Cardiac muscle cell (in vitro differentiated cells and primary cell): ENCODE data around the gene SDK2. TPM values are rescaled to one million over a fixed set of nuclear protein-coding genes. Genes with fewer than 3 reads are reported as not detected.
A peak's percentile ranks its signal among the peaks of the same experiment; 100 is the strongest.
"Not testable (repeated sequence)": the region's sequence is repeated elsewhere in the genome, so short reads cannot be mapped to it uniquely, and the experiment has no call there.

Experiments
- DNase-seq, 2 donors: peaks; one replicate each; pipeline versions ENCODE4 v3.0.0 to v3.0.0-alpha.2; 2010 to 2017; ENCODE audit warnings: low read depth in 1 of 2, low spot score in 1 of 2
- H3K27ac ChIP-seq: fragments of 200-600 bp; sonication (generic); 2 replicates; pipeline ENCODE4 v1.5.1; 2016
- H3K27me3 ChIP-seq: fragments of 200-600 bp; sonication (generic); 2 replicates; pipeline ENCODE4 v1.6.0; 2016; ENCODE audit warnings: control low read depth
- H3K36me3 ChIP-seq: fragments of 200-600 bp; sonication (generic); 2 replicates; pipeline ENCODE4 v1.5.1; 2016; ENCODE audit warnings: control low read depth
- H3K4me1 ChIP-seq: fragments of 200-600 bp; sonication (generic); 2 replicates; pipeline ENCODE4 v1.8.1; 2017; ENCODE audit warnings: low read depth, mild to moderate bottlenecking, mixed run types
- H3K4me3 ChIP-seq: fragments of 200-600 bp; sonication (generic); 2 replicates; pipeline ENCODE4 v1.5.1; 2016; ENCODE audit warnings: mild to moderate bottlenecking
- H3K9me3 ChIP-seq: fragments of 200-600 bp; sonication (generic); 2 replicates; pipeline ENCODE4 v1.5.1; 2017; ENCODE audit warnings: low read depth, mild to moderate bottlenecking, control low read depth
- polyA plus RNA-seq: library from polyadenylated mRNA; unstranded; fragments of >200 nt; fragmentation: Nextera tagmentation; extraction: Ambion mirVana; gene quantifications from 2 replicates; pipeline ENCODE4 v1.2.1, GENCODE V29; 2016
- total RNA-seq: library from RNA; depleted of rRNA; stranded (reverse); fragments of >200 nt; gene quantifications from 2 replicates; pipeline ENCODE4 v1.2.3, GENCODE V29; 2016
- TF ChIP-seq, protein P1 (sequence below): IDR thresholded peaks from 2 replicates; pipeline ENCODE4 v1.5.1; 2012; ENCODE audit warnings: low read depth, mild to moderate bottlenecking, low read length

The SDK2 gene
- total and polyA plus RNA-seq, 2 experiments from 2014 or later, result 11.8 to 46.8 TPM

DNA sequence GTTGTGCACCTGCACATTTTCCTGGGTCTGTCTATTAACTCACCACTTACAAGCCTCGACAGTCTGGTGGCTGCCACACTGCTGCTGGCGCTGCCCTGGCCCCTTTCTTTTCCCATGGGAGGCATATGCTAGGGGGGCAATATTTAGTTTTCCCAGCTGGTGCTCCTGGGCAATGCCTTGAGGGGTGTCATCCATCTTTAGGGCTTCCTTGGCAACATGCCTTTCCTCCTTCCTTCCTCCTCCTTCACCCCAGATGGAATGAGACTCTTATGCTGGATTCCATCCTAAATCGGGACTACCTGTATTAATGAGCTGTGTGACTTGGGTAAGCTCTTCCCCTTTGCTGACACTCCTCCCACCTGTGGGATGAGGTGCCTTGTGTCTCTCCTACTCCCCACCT is 267.6 kb downstream of the SDK2 start:
- Histone ChIP-seq H3K27me3 (no peaks in the 10 kb centered on the region), H3K4me1 (no peaks in the 10 kb centered on the region), H3K36me3 (peaks cover 3% of the 10 kb centered on the region), H3K4me3 (no peak overlapping the region), H3K9me3 (no peaks in the 10 kb centered on the region), H3K27ac (no peak overlapping the region)
- no peak for DNase-seq
- TF ChIP-seq, protein P1, sequence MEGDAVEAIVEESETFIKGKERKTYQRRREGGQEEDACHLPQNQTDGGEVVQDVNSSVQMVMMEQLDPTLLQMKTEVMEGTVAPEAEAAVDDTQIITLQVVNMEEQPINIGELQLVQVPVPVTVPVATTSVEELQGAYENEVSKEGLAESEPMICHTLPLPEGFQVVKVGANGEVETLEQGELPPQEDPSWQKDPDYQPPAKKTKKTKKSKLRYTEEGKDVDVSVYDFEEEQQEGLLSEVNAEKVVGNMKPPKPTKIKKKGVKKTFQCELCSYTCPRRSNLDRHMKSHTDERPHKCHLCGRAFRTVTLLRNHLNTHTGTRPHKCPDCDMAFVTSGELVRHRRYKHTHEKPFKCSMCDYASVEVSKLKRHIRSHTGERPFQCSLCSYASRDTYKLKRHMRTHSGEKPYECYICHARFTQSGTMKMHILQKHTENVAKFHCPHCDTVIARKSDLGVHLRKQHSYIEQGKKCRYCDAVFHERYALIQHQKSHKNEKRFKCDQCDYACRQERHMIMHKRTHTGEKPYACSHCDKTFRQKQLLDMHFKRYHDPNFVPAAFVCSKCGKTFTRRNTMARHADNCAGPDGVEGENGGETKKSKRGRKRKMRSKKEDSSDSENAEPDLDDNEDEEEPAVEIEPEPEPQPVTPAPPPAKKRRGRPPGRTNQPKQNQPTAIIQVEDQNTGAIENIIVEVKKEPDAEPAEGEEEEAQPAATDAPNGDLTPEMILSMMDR, result no peak

DNA sequence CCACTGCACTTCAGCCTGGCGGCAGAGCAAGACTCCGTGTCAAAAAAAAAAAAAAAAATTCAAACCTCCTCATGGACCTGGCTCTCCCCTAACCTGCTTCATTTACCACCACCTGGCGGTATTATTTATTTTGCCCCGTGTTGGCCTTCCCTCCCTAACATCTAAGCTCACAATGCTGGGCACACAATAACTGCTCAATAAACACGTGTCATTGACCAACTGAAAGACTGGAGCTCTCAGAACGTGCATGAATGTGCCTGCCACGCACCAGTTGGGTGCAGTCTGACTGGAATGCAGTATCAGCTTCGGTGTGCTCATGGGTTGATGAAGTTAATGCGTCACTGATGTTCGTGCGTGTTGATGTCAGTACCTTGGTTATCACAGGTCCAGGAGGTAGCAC is 268.1 kb downstream of the SDK2 start:
- H3K36me3 ChIP-seq, result peaks cover 3% of the 10 kb centered on the region
- TF ChIP-seq, protein P1, result no peak
- no peak overlapping the region for H3K4me3 ChIP-seq
- H3K27ac ChIP-seq, result no peak overlapping the region
- H3K9me3 ChIP-seq, result no peaks in the 10 kb centered on the region
- H3K27me3 ChIP-seq, result no peaks in the 10 kb centered on the region
- DNase-seq, result no peak
- H3K4me1 ChIP-seq, result no peaks in the 10 kb centered on the region

DNA sequence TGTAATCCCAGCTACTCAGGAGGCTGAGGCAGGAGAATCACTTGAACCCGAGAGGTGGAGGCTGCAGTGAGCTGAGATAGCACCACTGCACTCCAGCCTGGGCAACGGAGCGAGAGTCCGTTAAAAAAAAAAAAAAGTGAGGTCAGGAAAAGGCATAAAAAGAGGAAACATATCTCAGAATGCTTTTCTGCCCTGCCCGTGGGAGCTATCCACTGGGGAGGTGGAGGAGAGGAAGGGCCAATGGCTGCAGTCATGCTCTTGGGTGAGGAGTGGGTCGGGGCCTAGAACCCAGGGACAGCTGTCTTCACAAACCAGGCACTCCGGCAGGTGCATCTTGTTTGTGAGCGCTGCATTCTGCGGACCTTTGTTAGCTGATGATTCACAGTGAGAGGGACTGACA is 272.4 kb downstream of the SDK2 start:
- DNase-seq, result no peak
- Histone ChIP-seq H3K27me3 (no peaks in the 10 kb centered on the region), H3K4me3 (no peak overlapping the region), H3K36me3 (no peaks in the 10 kb centered on the region), H3K27ac (no peak overlapping the region), H3K9me3 (no peaks in the 10 kb centered on the region), H3K4me1 (peaks cover 3% of the 10 kb centered on the region)
- TF ChIP-seq, protein P1, result no peak

DNA sequence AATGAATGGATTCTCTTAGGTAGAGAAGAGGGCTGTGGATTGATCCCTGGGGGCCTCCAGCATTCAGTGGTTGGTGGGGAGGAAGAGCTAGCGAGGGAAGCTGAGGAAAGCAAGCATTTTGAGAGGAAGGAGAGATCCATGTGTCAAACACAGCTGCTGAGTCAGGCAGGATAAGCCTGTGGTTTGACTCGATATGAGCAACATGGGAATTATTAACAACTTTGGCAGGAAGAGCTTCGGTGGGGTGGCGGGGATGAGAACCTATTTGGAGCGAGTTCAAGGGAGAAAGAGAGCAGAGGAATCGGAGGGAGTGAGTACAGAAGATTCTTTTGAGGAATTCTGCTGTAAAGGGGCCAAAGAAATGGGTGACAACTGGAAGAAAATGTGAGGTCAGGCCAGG is 273.0 kb downstream of the SDK2 start:
- no peak overlapping the region for H3K4me3 ChIP-seq
- H3K36me3 ChIP-seq, result no peaks in the 10 kb centered on the region
- H3K9me3 ChIP-seq, result no peaks in the 10 kb centered on the region
- no peak overlapping the region for H3K27ac ChIP-seq
- TF ChIP-seq, protein P1, result no peak
- no peaks in the 10 kb centered on the region for H3K27me3 ChIP-seq
- peak in 1 of 2 donors; percentile 84 for DNase-seq
- peaks cover 3% of the 10 kb centered on the region for H3K4me1 ChIP-seq

DNA sequence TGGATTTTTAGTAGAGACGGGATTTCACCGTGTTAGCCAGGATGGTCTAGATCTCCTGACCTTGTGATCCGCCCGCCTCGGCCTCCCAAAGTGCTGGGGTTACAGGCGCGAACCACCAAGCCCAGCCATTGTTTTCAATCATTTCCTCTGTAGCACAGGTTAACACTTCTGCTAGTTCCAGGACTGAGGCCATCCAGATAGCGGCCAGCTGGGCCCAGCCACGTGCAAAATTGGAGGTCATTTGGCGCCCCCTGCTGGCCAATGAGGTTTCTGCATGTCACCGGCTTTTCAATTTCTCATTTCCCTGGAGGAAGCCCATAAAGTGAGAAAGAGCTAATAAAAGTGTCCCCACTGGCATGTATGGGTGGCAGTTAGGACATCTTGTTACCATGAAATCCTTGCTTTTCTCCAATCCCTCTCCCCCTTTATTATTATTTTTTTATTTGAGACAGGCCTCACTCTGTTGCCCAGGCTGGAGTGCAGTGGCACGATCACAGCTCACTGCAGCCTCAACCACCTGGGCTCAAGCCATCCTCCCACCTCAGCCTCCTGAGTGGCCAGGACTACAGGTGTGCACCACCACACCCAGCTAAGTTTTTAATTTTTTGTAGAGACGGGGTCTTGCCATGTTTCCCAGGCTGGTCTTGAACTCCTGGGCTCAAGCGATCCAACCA is 274.3 kb downstream of the SDK2 start:
- H3K27ac ChIP-seq, H3K4me1 ChIP-seq, H3K9me3 ChIP-seq, H3K36me3 ChIP-seq, H3K4me3 ChIP-seq, H3K27me3 ChIP-seq: not testable (repeated sequence)
- DNase-seq, result peak; percentile 83 to 84
- TF ChIP-seq, protein P1, result peak; percentile 76
